ENCODE results near the gene GNPTG.

GRCh38 chr16:1338855-1339675 is 12.7 kb upstream of the GNPTG start:
- TF ChIP-seq CTCF (IDR thresholded peaks at IDR 0.05) (no peak), EZH2 (IDR thresholded peaks at IDR 0.05; ENCODE audit: borderline replicate concordance, insufficient read depth, low read depth, low read length, poor library complexity, severe bottlenecking) (no peak)
